ENCODE measurements around the gene TMEM26. TPM values are rescaled to one million over a fixed set of nuclear protein-coding genes. Genes with fewer than 3 reads are reported as not detected.

TMEM26 gene
- not detected in 2 replicates for total RNA-seq (2014; rRNA removed; shearing (Covaris generic))

GRCh38 chr10:61452655-61453641, at the start of gene TMEM26:
Gene TMEM26 (minus strand): TSS chr10:61453381. CDS start chr10:61453081, 300 bp downstream.
- no peak for DNase-seq (ENCODE audit: low spot score)

- no peak for DNase-seq (ENCODE audit: low spot score)
Measured at GRCh38 chr10:61500460-61500859, 47.3 kb upstream of the TMEM26 start.

- no peak for DNase-seq (ENCODE audit: low spot score)
Measured at GRCh38 chr10:61492364-61492995, 39.3 kb upstream of the TMEM26 start.

GRCh38 chr10:61487506-61487905, 34.3 kb upstream of the TMEM26 start:
- no peak for DNase-seq (ENCODE audit: low spot score)

GRCh38 chr10:61486738-61487396, 33.7 kb upstream of the TMEM26 start:
- DNase-seq (ENCODE audit: low spot score), result no peak

GRCh38 chr10:61486251-61486650, 33.1 kb upstream of the TMEM26 start:
- DNase-seq (ENCODE audit: low spot score), result no peak

GRCh38 chr10:61481597-61481996, 28.4 kb upstream of the TMEM26 start:
- DNase-seq (ENCODE audit: low spot score), result no peak

DNA sequence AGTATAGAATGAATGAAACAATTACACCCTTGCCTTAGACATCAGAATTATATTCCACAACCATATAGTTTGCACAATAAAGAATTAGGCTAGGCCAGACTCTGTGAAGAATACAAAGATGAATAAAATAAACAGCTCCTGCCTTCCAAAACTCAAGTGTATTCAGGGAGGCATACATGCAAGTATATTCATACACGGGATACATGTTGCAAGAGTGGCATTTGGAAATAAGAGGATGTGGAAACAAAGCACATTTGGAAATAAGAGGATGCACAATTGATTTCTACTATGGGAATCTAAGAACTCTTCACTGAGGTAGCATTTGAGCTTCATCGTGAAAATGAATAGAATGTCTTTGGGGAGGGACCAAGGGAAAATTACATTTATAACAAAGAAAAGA, 27.0 kb upstream of the TMEM26 start:
- DNase-seq (ENCODE audit: low spot score), result no peak

GRCh38 chr10:61478621-61479312, 25.6 kb upstream of the TMEM26 start:
- peak; percentile 57 for DNase-seq (ENCODE audit: low spot score)

- DNase-seq (ENCODE audit: low spot score), result no peak
Measured at GRCh38 chr10:61477451-61477850, 24.3 kb upstream of the TMEM26 start.

- DNase-seq (ENCODE audit: low spot score), result no peak
Measured at GRCh38 chr10:61476529-61476928, 23.3 kb upstream of the TMEM26 start.

DNA sequence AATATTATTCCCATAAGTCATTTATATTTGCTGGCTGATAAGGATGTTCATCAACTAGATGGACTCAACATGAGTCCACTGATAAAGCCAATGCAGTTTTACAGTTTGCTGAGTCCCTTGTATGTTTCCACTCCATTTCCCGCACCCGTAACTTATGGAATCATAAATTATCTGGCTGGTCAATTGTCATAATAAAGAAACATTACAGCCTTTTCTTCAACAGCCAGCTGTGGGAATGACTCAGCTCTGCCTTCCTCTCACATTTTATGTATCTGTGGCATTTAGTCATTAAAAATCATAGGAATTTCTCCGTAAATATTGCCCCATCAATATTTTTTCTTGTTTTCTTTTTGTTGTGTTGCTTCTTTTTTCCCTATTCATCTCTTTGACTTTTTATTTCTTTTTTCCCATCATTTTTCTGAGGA, 22.3 kb upstream of the TMEM26 start:
- DNase-seq (ENCODE audit: low spot score), result no peak

DNA sequence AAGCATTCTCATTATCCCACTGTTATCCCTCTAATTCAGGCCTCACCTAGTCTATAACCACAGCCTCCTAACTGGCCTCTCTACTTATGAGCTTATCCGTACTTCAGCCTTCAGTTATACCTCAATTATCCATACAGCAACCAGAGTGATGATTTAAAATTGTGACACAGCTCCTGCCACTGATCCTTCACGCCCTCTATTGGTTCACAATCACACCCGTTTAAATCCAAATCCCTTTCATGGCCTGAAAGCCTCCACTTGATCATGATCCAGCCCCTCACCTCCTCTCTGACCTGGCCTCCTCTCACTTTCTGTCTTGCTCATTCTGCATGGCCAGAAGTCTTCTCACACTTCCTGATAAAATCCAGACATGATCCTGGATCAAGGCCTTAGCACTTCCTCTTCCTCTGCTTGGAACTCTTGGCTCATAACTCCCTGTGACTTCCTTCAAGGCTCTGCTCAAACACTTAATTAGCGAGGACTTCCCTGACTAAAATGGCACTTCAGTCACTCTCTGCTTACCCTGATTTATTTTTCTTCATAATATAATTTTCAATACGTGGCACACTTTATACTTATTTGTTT, 19.0 kb upstream of the TMEM26 start:
- DNase-seq (ENCODE audit: low spot score), result no peak

- DNase-seq (ENCODE audit: low spot score), result no peak
Measured at GRCh38 chr10:61471491-61471890, 18.3 kb upstream of the TMEM26 start.

GRCh38 chr10:61470740-61471139, 17.6 kb upstream of the TMEM26 start:
- no peak for DNase-seq (ENCODE audit: low spot score)

- no peak for DNase-seq (ENCODE audit: low spot score)
Measured at GRCh38 chr10:61465901-61466632, 12.9 kb upstream of the TMEM26 start.

GRCh38 chr10:61465171-61465496, 12.0 kb upstream of the TMEM26 start:
- no peak for DNase-seq (ENCODE audit: low spot score)

- no peak for DNase-seq (ENCODE audit: low spot score)
Measured at GRCh38 chr10:61464461-61465170, 11.4 kb upstream of the TMEM26 start.

DNA sequence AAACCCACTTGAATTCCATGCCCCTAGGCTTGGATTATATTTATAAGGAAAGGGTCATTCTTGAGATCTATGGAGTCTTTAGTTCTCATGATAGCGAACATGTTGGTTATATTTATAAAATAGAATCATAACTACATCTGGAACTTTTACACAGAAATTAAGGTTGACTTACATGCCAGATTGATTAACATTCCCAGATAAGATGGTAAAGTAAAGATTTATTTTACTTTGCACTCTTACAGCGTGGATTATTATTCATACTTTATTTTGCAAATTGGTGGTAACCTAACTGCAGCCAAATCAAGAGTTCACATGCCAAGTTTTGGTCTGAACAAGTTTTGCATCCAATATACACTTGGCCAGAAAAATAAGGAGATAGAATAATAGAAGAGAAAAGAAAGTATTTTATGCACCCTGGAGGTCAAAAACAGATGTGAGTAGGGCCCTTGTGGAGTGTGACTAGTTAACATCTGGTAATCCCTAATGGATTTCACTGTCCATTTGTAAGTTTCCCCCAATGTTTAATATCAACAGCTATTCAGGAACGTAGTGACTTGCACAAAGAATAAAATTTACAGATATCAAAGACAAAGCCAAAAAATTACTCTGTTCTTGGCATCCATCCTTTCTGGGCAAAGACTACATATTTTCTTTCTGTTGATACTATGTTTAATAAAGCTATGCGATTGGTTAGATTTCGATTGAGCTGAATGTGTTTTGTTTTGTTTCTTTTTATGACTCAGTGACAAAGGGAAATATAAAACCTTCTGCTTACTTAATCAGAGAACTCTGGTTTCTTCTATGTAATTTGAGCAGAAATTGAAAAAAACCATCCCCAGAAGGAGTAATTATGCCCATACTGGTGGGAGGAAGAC, 10.1 kb upstream of the TMEM26 start:
- no peak for DNase-seq (ENCODE audit: low spot score)
